Astrocyte (in vitro differentiated cells and primary cell): ENCODE results near the gene WNT9B. TPM values are rescaled to one million over a fixed set of nuclear protein-coding genes. Genes with fewer than 3 reads are reported as not detected.

ENCODE experiments used
- DNase-seq: peaks from one replicate; pipeline ENCODE4 v3.0.0-alpha.2; 2010; ENCODE audit warnings: low read depth
- FAIRE-seq: peaks from 2 replicates; lab custom pipeline; 2011; peaks lifted over from hg19 to GRCh38; lab: Jason Lieb, UNC
- H2AFZ ChIP-seq: 2 replicates; pipeline ENCODE4 v1.6.0; 2012; ENCODE audit warnings: low read depth, low read length, inconsistent platforms
- H3K27ac ChIP-seq: 2 replicates; pipeline ENCODE4 v1.5.1; 2011; ENCODE audit warnings: low read depth, low read length, inconsistent platforms
- H3K27me3 ChIP-seq: 2 replicates; pipeline ENCODE4 v1.6.0; 2011; ENCODE audit warnings: low read length, inconsistent platforms; ENCODE audit not compliant: insufficient read depth
- H3K36me3 ChIP-seq: 2 replicates; pipeline ENCODE4 v1.5.1; 2011; ENCODE audit warnings: low read length, inconsistent platforms; ENCODE audit not compliant: insufficient read depth
- H3K4me1 ChIP-seq: 2 replicates; pipeline ENCODE4 v1.5.1; 2011; ENCODE audit warnings: low read length, inconsistent platforms; ENCODE audit not compliant: insufficient read depth
- H3K4me2 ChIP-seq: 2 replicates; pipeline ENCODE4 v1.6.0; 2012; ENCODE audit warnings: low read length, inconsistent platforms
- H3K4me3 ChIP-seq: 2 replicates; pipeline ENCODE4 v1.5.1; 2011; ENCODE audit warnings: low read depth, mild to moderate bottlenecking, low read length, inconsistent platforms; ENCODE audit not compliant: insufficient read depth
- H3K79me2 ChIP-seq: 2 replicates; pipeline ENCODE4 v1.6.0; 2012; ENCODE audit warnings: mild to moderate bottlenecking, low read length, inconsistent platforms; ENCODE audit not compliant: insufficient read depth
- H3K9ac ChIP-seq: 2 replicates; pipeline ENCODE4 v1.6.0; 2012; ENCODE audit warnings: mild to moderate bottlenecking, low read length, inconsistent platforms
- H3K9me3 ChIP-seq: 2 replicates; pipeline ENCODE4 v1.5.1; 2012; ENCODE audit warnings: low read depth, mild to moderate bottlenecking, low read length, inconsistent platforms; ENCODE audit not compliant: insufficient read depth
- H4K20me1 ChIP-seq: 2 replicates; pipeline ENCODE4 v1.6.0; 2012; ENCODE audit warnings: low read length, inconsistent platforms; ENCODE audit not compliant: insufficient read depth
- H3K27ac Mint-ChIP-seq: one replicate; pipeline ENCODE4 v1.8.0; 2021; ENCODE audit warnings: mild to moderate bottlenecking, mixed read lengths; ENCODE audit not compliant: unreplicated experiment
- H3K27me3 Mint-ChIP-seq: one replicate; pipeline ENCODE4 v1.8.0; 2021; ENCODE audit warnings: low read depth, mixed read lengths; ENCODE audit not compliant: unreplicated experiment
- H3K36me3 Mint-ChIP-seq: one replicate; pipeline ENCODE4 v1.8.0; 2021; ENCODE audit warnings: low read depth, mixed read lengths; ENCODE audit not compliant: unreplicated experiment
- H3K4me1 Mint-ChIP-seq: one replicate; pipeline ENCODE4 v1.8.0; 2021; ENCODE audit warnings: low read depth, mixed read lengths; ENCODE audit not compliant: unreplicated experiment
- H3K4me3 Mint-ChIP-seq: one replicate; pipeline ENCODE4 v1.8.0; 2021; ENCODE audit warnings: mild to moderate bottlenecking, moderate library complexity, mixed read lengths; ENCODE audit not compliant: unreplicated experiment
- H3K9me3 Mint-ChIP-seq: one replicate; pipeline ENCODE4 v1.8.0; 2021; ENCODE audit warnings: mild to moderate bottlenecking, mixed read lengths; ENCODE audit not compliant: unreplicated experiment
- EZH2 ChIP-seq: IDR thresholded peaks from 2 replicates; pipeline ENCODE4 v1.6.1; 2012; ENCODE audit warnings: mild to moderate bottlenecking, low read length, inconsistent platforms; ENCODE audit not compliant: insufficient read depth
- total RNA-seq: library from RNA; stranded (reverse); gene quantifications from 2 replicates; pipeline ENCODE4 v1.2.1, GENCODE V29; 2021
- TF ChIP-seq, protein P1 (sequence below): IDR thresholded peaks from 2 replicates; pipeline ENCODE4 v1.5.1; 2011; ENCODE audit warnings: low read depth, mild to moderate bottlenecking, inconsistent platforms, low read length, moderate library complexity; ENCODE audit not compliant: insufficient read depth

The WNT9B gene
- total RNA-seq, 1 donor from 2014 or later: 0.48 TPM

DNA sequence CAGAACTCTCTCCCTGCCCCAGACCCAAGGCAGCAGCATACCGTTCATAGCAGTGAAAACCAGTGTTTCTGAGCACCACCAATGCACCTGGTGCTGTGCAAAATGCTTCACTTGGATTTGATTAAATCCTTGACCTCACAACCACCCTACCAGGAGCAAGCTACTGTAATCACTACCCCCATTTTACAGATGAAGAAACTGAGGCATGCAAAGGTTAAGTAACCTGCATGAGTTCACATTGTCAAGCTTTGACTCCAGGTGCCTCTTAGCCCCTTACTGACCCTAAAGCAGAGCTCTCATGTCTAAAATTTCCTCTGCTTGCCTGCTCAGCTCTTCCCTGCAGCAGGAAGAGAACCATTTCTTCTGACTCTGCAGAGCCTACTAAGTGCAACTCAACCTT is 37.3 kb downstream of the WNT9B start:
- no peak overlapping the region for H3K27ac Mint-ChIP-seq
- no peak overlapping the region for H3K9ac ChIP-seq
- H3K27me3 ChIP-seq: peaks cover 67% of the 10 kb centered on the region
- H3K4me1 Mint-ChIP-seq: peaks cover 5% of the 10 kb centered on the region
- TF ChIP-seq, protein P1, sequence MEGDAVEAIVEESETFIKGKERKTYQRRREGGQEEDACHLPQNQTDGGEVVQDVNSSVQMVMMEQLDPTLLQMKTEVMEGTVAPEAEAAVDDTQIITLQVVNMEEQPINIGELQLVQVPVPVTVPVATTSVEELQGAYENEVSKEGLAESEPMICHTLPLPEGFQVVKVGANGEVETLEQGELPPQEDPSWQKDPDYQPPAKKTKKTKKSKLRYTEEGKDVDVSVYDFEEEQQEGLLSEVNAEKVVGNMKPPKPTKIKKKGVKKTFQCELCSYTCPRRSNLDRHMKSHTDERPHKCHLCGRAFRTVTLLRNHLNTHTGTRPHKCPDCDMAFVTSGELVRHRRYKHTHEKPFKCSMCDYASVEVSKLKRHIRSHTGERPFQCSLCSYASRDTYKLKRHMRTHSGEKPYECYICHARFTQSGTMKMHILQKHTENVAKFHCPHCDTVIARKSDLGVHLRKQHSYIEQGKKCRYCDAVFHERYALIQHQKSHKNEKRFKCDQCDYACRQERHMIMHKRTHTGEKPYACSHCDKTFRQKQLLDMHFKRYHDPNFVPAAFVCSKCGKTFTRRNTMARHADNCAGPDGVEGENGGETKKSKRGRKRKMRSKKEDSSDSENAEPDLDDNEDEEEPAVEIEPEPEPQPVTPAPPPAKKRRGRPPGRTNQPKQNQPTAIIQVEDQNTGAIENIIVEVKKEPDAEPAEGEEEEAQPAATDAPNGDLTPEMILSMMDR: no peak
- no peak for TF ChIP-seq EZH2
- H3K36me3 ChIP-seq: no peaks in the 10 kb centered on the region
- H2AFZ ChIP-seq: no peak overlapping the region
- H3K4me3 Mint-ChIP-seq: no peak overlapping the region
- DNase-seq (no peak), FAIRE-seq (no peak)
- H3K4me2 ChIP-seq: no peak overlapping the region
- no peaks in the 10 kb centered on the region for H4K20me1 ChIP-seq
- no peak overlapping the region for H3K27ac ChIP-seq
- no peaks in the 10 kb centered on the region for H3K4me1 ChIP-seq
- peaks cover 1% of the 10 kb centered on the region for H3K9me3 Mint-ChIP-seq
- peaks cover 73% of the 10 kb centered on the region for H3K27me3 Mint-ChIP-seq
- no peak overlapping the region for H3K4me3 ChIP-seq
- no peaks in the 10 kb centered on the region for H3K79me2 ChIP-seq
- H3K36me3 Mint-ChIP-seq: no peaks in the 10 kb centered on the region
- H3K9me3 ChIP-seq: no peaks in the 10 kb centered on the region

DNA sequence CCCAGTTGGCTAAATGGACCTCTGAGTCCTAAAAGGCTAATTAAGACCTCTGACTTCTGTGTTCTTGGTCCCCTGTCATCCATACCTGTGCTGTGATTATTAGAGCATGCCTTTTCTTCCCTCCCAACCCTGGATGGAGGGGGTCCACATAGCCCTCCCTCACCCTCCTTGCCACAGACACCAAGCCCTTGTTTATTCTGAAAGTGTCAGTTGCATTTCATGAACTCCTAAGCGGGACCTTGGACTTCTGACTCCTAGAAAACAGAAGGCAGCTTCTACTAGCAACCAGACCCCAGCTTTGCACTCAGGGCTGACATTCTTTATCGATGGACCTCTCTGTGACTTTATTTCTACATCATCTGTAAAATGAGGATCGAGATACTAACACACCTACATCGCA is 38.1 kb downstream of the WNT9B start:
- FAIRE-seq: no peak
- TF ChIP-seq, protein P1: no peak
- TF ChIP-seq EZH2: no peak

DNA sequence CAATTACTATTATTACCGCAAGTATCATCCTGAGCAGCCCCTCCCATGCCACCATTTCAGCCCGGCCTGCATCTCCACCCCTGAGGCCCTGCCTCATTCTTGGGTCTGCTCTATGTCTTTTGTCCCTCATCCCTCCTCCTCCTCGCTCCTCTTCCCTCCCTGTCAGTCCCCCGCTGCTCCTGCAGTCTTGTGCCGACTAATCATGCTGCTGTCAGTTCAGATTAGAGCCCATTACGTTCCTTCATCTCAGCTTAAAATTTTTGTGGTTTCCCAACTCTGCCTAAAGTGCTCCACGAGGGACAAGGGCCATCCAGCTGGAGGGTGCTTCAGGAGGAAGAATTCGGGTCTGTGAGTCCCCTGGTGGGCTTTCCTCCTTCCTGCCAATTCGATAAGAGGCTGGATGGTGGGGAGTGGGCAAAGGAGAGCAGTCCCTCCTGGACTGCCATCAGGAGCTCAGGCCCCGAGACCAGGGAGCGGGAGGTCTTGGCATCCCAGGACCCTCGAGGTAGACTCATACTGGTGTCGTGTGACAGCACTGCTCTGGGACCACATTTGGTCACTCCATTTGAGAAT is 38.7 kb downstream of the WNT9B start:
- Histone ChIP-seq H3K9ac (no peak overlapping the region), H3K79me2 (no peaks in the 10 kb centered on the region), H3K27ac (no peak overlapping the region), H4K20me1 (no peaks in the 10 kb centered on the region), H2AFZ (no peak overlapping the region), H3K4me3 (no peak overlapping the region), H3K4me2 (no peak overlapping the region), H3K4me1 (no peaks in the 10 kb centered on the region), H3K36me3 (no peaks in the 10 kb centered on the region), H3K9me3 (no peaks in the 10 kb centered on the region), H3K27me3 (peaks cover 67% of the 10 kb centered on the region)
- peaks cover 69% of the 10 kb centered on the region for H3K27me3 Mint-ChIP-seq
- TF ChIP-seq, protein P1: no peak
- TF ChIP-seq EZH2: no peak
- FAIRE-seq (no peak), DNase-seq (no peak)
- H3K4me1 Mint-ChIP-seq: peaks cover 5% of the 10 kb centered on the region
- H3K27ac Mint-ChIP-seq: no peak overlapping the region
- H3K9me3 Mint-ChIP-seq: peaks cover 1% of the 10 kb centered on the region
- no peaks in the 10 kb centered on the region for H3K36me3 Mint-ChIP-seq
- no peak overlapping the region for H3K4me3 Mint-ChIP-seq

More for the DNA sequence above, 38.1 kb downstream of the WNT9B start:
- peaks cover 1% of the 10 kb centered on the region for H3K9me3 Mint-ChIP-seq
- no peak overlapping the region for H3K27ac ChIP-seq
- H3K27ac Mint-ChIP-seq: no peak overlapping the region
- H3K27me3 Mint-ChIP-seq: peaks cover 73% of the 10 kb centered on the region
- no peaks in the 10 kb centered on the region for H3K36me3 Mint-ChIP-seq
- no peak for DNase-seq
- no peak overlapping the region for H2AFZ ChIP-seq
- H3K9me3 ChIP-seq: no peaks in the 10 kb centered on the region
- no peak overlapping the region for H3K9ac ChIP-seq
- H3K4me2 ChIP-seq: no peak overlapping the region
- no peaks in the 10 kb centered on the region for H4K20me1 ChIP-seq
- peaks cover 5% of the 10 kb centered on the region for H3K4me1 Mint-ChIP-seq
- H3K36me3 ChIP-seq: no peaks in the 10 kb centered on the region
- H3K4me3 Mint-ChIP-seq: no peak overlapping the region
- no peaks in the 10 kb centered on the region for H3K79me2 ChIP-seq
- H3K4me1 ChIP-seq: no peaks in the 10 kb centered on the region
- peaks cover 71% of the 10 kb centered on the region for H3K27me3 ChIP-seq
- H3K4me3 ChIP-seq: no peak overlapping the region
